ENCODE results near the gene STPG3. TPM values are rescaled to one million over a fixed set of nuclear protein-coding genes. Genes with fewer than 3 reads are reported as not detected.

Gene STPG3
- total and polyA plus RNA-seq, 9 of the 15 experiments (the other 6 are each of a cell fraction or from before 2014, with no cell fraction given) = not detected

- TF ChIP-seq JUN (IDR thresholded peaks at IDR 0.05; ENCODE audit: borderline replicate concordance, low read depth, low read length) = no peak
- 0 out of 2 replicates have a peak, but pooled peaks have one; percentile 53 for TF ChIP-seq JUN (CRISPR knock-in tag; IDR thresholded peaks at IDR 0.05; ENCODE audit: borderline replicate concordance)
- no peak for TF ChIP-seq TCFL5 (CRISPR knock-in tag; conservative IDR thresholded peaks at IDR 0.05)
- TF ChIP-seq, protein P1, sequence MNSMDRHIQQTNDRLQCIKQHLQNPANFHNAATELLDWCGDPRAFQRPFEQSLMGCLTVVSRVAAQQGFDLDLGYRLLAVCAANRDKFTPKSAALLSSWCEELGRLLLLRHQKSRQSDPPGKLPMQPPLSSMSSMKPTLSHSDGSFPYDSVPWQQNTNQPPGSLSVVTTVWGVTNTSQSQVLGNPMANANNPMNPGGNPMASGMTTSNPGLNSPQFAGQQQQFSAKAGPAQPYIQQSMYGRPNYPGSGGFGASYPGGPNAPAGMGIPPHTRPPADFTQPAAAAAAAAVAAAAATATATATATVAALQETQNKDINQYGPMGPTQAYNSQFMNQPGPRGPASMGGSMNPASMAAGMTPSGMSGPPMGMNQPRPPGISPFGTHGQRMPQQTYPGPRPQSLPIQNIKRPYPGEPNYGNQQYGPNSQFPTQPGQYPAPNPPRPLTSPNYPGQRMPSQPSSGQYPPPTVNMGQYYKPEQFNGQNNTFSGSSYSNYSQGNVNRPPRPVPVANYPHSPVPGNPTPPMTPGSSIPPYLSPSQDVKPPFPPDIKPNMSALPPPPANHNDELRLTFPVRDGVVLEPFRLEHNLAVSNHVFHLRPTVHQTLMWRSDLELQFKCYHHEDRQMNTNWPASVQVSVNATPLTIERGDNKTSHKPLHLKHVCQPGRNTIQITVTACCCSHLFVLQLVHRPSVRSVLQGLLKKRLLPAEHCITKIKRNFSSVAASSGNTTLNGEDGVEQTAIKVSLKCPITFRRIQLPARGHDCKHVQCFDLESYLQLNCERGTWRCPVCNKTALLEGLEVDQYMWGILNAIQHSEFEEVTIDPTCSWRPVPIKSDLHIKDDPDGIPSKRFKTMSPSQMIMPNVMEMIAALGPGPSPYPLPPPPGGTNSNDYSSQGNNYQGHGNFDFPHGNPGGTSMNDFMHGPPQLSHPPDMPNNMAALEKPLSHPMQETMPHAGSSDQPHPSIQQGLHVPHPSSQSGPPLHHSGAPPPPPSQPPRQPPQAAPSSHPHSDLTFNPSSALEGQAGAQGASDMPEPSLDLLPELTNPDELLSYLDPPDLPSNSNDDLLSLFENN (IDR thresholded peaks at IDR 0.05; ENCODE audit: low read depth in 2 of 2, low read length in 2 of 2) = no peak
- TF ChIP-seq ZZZ3 (IDR thresholded peaks at IDR 0.05) = no peak
- TF ChIP-seq POLR2A (conservative IDR thresholded peaks at IDR 0.05) = peak; percentile 89
- TF ChIP-seq SAFB (IDR thresholded peaks at IDR 0.05; ENCODE audit: borderline replicate concordance, low read depth, low read length) = no peak
- peak in 1 of 2 experiments; percentile 70; a peak in 2 of 4 replicates for TF ChIP-seq MAZ (CRISPR knock-in tag; conservative IDR thresholded peaks at IDR 0.05 in 1 of 2, IDR thresholded peaks at IDR 0.05 in 1 of 2)
- no peak for TF ChIP-seq HNRNPL (IDR thresholded peaks at IDR 0.05; ENCODE audit: low read depth, low read length)
- TF ChIP-seq ZBTB26 (CRISPR knock-in tag; IDR thresholded peaks at IDR 0.05) = peak; percentile 89; the same call in 1 of the 2 replicates
- TF ChIP-seq CC2D1A (IDR thresholded peaks at IDR 0.05) = no peak
- TF ChIP-seq FOXP1 (CRISPR knock-in tag; IDR thresholded peaks at IDR 0.05) = no peak
- TF ChIP-seq MECOM (CRISPR knock-in tag; IDR thresholded peaks at IDR 0.05) = no peak
- no peak for TF ChIP-seq FOXK1 (CRISPR knock-in tag; IDR thresholded peaks at IDR 0.05; ENCODE audit: borderline replicate concordance)
- no peak for TF ChIP-seq RFX5 (IDR thresholded peaks at IDR 0.05; ENCODE audit: low read depth, low read length)
- TF ChIP-seq HDAC8 (tag; IDR thresholded peaks at IDR 0.05) = no peak
- TF ChIP-seq SMARCC2 (IDR thresholded peaks at IDR 0.05; ENCODE audit: low read depth) = no peak
- TF ChIP-seq NCOA4 (IDR thresholded peaks at IDR 0.05; ENCODE audit: partially characterized antibody) = no peak
- TF ChIP-seq ARID2 (IDR thresholded peaks at IDR 0.05) = no peak
- TF ChIP-seq NR2F6 (CRISPR knock-in tag; IDR thresholded peaks at IDR 0.05) = no peak
- TF ChIP-seq, protein P2, sequence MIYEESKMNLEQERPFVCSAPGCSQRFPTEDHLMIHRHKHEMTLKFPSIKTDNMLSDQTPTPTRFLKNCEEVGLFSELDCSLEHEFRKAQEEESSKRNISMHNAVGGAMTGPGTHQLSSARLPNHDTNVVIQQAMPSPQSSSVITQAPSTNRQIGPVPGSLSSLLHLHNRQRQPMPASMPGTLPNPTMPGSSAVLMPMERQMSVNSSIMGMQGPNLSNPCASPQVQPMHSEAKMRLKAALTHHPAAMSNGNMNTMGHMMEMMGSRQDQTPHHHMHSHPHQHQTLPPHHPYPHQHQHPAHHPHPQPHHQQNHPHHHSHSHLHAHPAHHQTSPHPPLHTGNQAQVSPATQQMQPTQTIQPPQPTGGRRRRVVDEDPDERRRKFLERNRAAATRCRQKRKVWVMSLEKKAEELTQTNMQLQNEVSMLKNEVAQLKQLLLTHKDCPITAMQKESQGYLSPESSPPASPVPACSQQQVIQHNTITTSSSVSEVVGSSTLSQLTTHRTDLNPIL (CRISPR knock-in tag; IDR thresholded peaks at IDR 0.05) = no peak
- TF ChIP-seq RBFOX2 (IDR thresholded peaks at IDR 0.05; ENCODE audit: low read depth, low read length) = no peak; the same call in 1 of the 2 replicates
- no peak for TF ChIP-seq HNRNPLL (IDR thresholded peaks at IDR 0.05; ENCODE audit: low read depth, low read length, poor library complexity, severe bottlenecking)
- TF ChIP-seq BDP1 (IDR thresholded peaks at IDR 0.05; ENCODE audit: insufficient read depth, insufficient read length) = no peak
Observed at GRCh38 chr9:137243626-137244485, 7.2 kb upstream of the STPG3 start (continued).
